Smooth muscle cell (in vitro differentiated cells): Measurements from ENCODE around the gene CLDN1. TPM values are rescaled to one million over a fixed set of nuclear protein-coding genes. Genes with fewer than 3 reads are reported as not detected.

Source experiments
- DNase-seq: peaks from one replicate; lab custom pipeline; 2025; ENCODE audit not compliant: unreplicated experiment; lab: John Stamatoyannopoulos, UW
- H2AFZ ChIP-seq: fragments of 200-600 bp; sonication (generic); 2 replicates; pipeline ENCODE4 v1.6.0; 2016; ENCODE audit warnings: antibody characterized with exemption, low read depth, mild to moderate bottlenecking
- H3F3A ChIP-seq: fragments of 200-600 bp; sonication (generic); 2 replicates; pipeline ENCODE4 v1.6.0; 2017; ENCODE audit warnings: antibody characterized with exemption, low read depth
- H3K27ac ChIP-seq: fragments of 200-600 bp; sonication (generic); 2 replicates; pipeline ENCODE4 v1.5.1; 2016; ENCODE audit warnings: low read depth, mild to moderate bottlenecking
- H3K27me3 ChIP-seq: fragments of 200-600 bp; sonication (generic); 2 replicates; pipeline ENCODE4 v1.6.1; 2016; ENCODE audit warnings: low read depth, mild to moderate bottlenecking
- H3K36me3 ChIP-seq: fragments of 200-600 bp; sonication (generic); 2 replicates; pipeline ENCODE4 v1.5.1; 2016; ENCODE audit warnings: low read depth
- H3K4me1 ChIP-seq: fragments of 200-600 bp; sonication (generic); 2 replicates; pipeline ENCODE4 v1.5.1; 2016; ENCODE audit warnings: low read depth
- H3K4me2 ChIP-seq: fragments of 200-600 bp; sonication (generic); 2 replicates; pipeline ENCODE4 v1.6.0; 2016; ENCODE audit warnings: mild to moderate bottlenecking
- H3K4me3 ChIP-seq: fragments of 200-600 bp; sonication (generic); 2 replicates; pipeline ENCODE4 v1.5.1; 2016; ENCODE audit warnings: mild to moderate bottlenecking
- H3K79me2 ChIP-seq: fragments of 200-600 bp; sonication (generic); 2 replicates; pipeline ENCODE4 v1.6.0; 2016; ENCODE audit warnings: low read depth, mild to moderate bottlenecking
- H3K9ac ChIP-seq: fragments of 200-600 bp; sonication (generic); 2 replicates; pipeline ENCODE4 v1.6.0; 2016; ENCODE audit warnings: low read depth
- H3K9me3 ChIP-seq: fragments of 200-600 bp; sonication (generic); replicated peaks from 2 replicates; pipeline ENCODE4 v1.5.1; 2016; ENCODE audit warnings: low read depth
- H4K20me1 ChIP-seq: fragments of 200-600 bp; sonication (generic); 2 replicates; pipeline ENCODE4 v1.6.0; 2016; ENCODE audit warnings: low read depth
- WGBS: methylation state at CpG from one replicate; pipeline ENCODE4 v1.1.7; 2016; ENCODE audit warnings: low lambda C conversion rate; 5-methylcytosine and 5-hydroxymethylcytosine counted together
- polyA plus RNA-seq: library from polyadenylated mRNA; unstranded; fragments of >200 nt; fragmentation: Nextera tagmentation; extraction: Ambion mirVana; gene quantifications from 2 replicates; pipeline ENCODE4 v1.2.1, GENCODE V29; 2016
- total RNA-seq: library from RNA; depleted of rRNA; stranded (reverse); fragments of >200 nt; gene quantifications from 2 replicates; pipeline ENCODE4 v1.2.3, GENCODE V29; 2014
- TF ChIP-seq, protein P1 (sequence below): fragments of 200-600 bp; sonication (generic); IDR thresholded peaks from 2 replicates; pipeline ENCODE4 v1.5.1; 2017; ENCODE audit warnings: borderline replicate concordance, mild to moderate bottlenecking, antibody characterized with exemption; ENCODE audit not compliant: insufficient read depth, poor library complexity, severe bottlenecking

Gene CLDN1
- total and polyA plus RNA-seq, 2 experiments from 2014 or later = 3.8 to 30.5 TPM

DNA sequence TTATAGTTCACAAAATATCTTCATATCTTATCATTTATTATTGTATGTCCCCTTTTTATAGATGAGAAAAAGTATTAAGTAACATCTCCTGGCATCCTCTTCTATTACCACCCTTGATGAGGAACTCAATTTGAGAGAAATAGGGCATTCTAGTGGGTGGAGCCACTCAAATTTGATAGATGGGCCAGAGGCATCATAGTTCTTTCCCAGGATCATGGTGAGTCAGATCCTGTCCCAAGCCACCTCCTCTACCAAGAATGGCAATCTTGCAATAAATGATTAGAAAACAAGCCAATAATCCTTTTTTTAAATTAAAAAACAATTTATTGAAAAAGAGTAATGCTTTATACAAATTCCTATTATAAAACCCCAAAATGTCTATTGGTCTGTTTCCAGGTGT is 16.8 kb downstream of the CLDN1 start:
- TF ChIP-seq, protein P1, sequence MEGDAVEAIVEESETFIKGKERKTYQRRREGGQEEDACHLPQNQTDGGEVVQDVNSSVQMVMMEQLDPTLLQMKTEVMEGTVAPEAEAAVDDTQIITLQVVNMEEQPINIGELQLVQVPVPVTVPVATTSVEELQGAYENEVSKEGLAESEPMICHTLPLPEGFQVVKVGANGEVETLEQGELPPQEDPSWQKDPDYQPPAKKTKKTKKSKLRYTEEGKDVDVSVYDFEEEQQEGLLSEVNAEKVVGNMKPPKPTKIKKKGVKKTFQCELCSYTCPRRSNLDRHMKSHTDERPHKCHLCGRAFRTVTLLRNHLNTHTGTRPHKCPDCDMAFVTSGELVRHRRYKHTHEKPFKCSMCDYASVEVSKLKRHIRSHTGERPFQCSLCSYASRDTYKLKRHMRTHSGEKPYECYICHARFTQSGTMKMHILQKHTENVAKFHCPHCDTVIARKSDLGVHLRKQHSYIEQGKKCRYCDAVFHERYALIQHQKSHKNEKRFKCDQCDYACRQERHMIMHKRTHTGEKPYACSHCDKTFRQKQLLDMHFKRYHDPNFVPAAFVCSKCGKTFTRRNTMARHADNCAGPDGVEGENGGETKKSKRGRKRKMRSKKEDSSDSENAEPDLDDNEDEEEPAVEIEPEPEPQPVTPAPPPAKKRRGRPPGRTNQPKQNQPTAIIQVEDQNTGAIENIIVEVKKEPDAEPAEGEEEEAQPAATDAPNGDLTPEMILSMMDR = no peak
- Histone ChIP-seq H3K9me3 (no peaks in the 10 kb centered on the region), H3K79me2 (no peaks in the 10 kb centered on the region), H3K4me2 (no peak overlapping the region), H3K27ac (peak overlapping the region; percentile 83), H4K20me1 (no peaks in the 10 kb centered on the region), H2AFZ (no peak overlapping the region), H3K36me3 (no peaks in the 10 kb centered on the region), H3K27me3 (no peaks in the 10 kb centered on the region), H3F3A (no peaks in the 10 kb centered on the region), H3K4me3 (no peak overlapping the region), H3K4me1 (peaks cover 3% of the 10 kb centered on the region), H3K9ac (no peak overlapping the region)
- no peak for DNase-seq

DNA sequence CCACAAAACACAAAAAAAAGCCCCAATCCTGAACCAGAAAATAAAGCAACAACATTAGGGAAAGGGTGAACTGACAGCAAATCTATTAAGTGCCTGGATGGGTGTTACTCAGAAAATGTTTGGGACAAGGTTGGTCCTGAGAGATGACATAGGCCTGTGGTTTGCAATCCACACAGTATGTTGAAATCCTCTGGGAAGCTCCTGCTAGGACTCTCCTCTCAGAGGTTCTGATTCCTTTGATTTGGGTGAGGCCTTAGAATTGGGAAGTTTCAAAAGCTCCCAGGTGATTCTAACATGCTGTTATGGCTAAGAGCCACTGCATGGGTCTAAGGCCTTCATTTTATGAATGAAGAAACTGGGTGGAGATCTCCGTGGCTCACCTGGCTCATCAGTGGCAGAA is 18.4 kb downstream of the CLDN1 start:
- WGBS = 75% methylated on average over 1 of the region's 1 CpG
- no peaks in the 10 kb centered on the region for H3K79me2 ChIP-seq
- no peak overlapping the region for H2AFZ ChIP-seq
- H3K9me3 ChIP-seq = no peaks in the 10 kb centered on the region
- H3K27me3 ChIP-seq = no peaks in the 10 kb centered on the region
- no peaks in the 10 kb centered on the region for H3F3A ChIP-seq
- no peak overlapping the region for H3K4me3 ChIP-seq
- no peak for DNase-seq
- no peaks in the 10 kb centered on the region for H3K36me3 ChIP-seq
- peak overlapping the region; percentile 67 for H3K27ac ChIP-seq
- H3K4me1 ChIP-seq = peaks cover 3% of the 10 kb centered on the region
- TF ChIP-seq, protein P1 = no peak
- peak overlapping the region; percentile 10 for H3K9ac ChIP-seq
- no peaks in the 10 kb centered on the region for H4K20me1 ChIP-seq
- no peak overlapping the region for H3K4me2 ChIP-seq

DNA sequence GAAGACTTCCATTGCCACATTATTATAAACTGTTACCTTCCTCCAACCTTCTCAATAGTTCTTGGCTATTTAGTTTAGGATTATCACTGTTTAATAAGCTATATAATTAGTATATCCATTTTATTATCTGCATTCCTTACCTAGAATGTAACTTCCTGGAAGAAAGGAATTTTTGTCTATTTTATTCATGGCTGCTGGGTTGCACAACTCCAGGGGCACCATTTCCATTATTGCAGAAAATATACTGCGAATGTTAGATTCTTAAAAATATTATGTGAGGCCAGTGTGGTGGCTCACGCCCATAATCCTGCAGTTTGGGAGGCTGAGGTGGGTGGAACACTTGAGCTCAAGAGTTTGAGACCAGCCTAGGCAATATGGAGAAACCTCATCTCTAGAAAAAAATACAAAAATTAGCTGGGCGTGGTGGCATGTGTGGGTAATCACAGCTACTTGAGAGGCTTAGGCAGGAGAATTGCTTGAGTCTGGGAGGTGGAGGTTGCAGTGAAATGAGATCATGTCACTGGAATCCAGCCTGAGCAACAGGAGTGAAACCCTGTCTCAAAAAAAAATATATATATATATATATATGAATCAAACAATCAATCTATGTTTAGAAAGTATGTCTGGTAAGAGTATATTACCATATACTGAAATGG is 19.9 kb downstream of the CLDN1 start:
- no peak overlapping the region for H3K4me3 ChIP-seq
- peak overlapping the region; percentile 67 for H3K27ac ChIP-seq
- peaks cover 3% of the 10 kb centered on the region for H3K4me1 ChIP-seq
- DNase-seq = no peak
- no peaks in the 10 kb centered on the region for H3K9me3 ChIP-seq
- 85% methylated on average over 3 of the region's 3 CpGs for WGBS
- no peaks in the 10 kb centered on the region for H3K79me2 ChIP-seq
- TF ChIP-seq, protein P1 = no peak
- no peaks in the 10 kb centered on the region for H4K20me1 ChIP-seq
- no peaks in the 10 kb centered on the region for H3F3A ChIP-seq
- no peaks in the 10 kb centered on the region for H3K36me3 ChIP-seq
- no peak overlapping the region for H2AFZ ChIP-seq
- peak overlapping the region; percentile 1 for H3K4me2 ChIP-seq
- H3K9ac ChIP-seq = peak overlapping the region; percentile 15
- H3K27me3 ChIP-seq = no peaks in the 10 kb centered on the region

DNA sequence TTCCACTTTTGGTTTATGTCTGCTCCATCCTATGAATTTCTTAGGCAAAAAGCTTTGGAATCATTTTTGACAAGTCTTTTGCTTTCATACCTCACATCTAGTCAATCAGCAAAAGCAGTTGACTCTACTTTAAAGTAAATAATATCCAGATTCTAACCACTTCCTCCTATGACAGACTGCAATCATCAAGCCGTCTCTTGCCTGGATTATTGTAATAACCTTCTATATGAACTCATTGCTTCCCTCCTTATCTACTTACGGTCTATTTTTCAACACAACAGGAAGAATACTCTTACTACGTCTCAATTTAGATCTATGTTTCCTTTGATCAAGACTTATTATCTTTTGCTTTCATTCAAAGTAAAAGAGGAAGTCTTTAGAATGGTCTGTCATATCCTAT is 20.7 kb downstream of the CLDN1 start:
- H3K79me2 ChIP-seq = no peaks in the 10 kb centered on the region
- H3F3A ChIP-seq = no peaks in the 10 kb centered on the region
- H3K27me3 ChIP-seq = no peaks in the 10 kb centered on the region
- H3K4me2 ChIP-seq = peak overlapping the region; percentile 1
- WGBS = 46% methylated on average over 3 of the region's 3 CpGs
- TF ChIP-seq, protein P1 = no peak
- no peak overlapping the region for H3K4me3 ChIP-seq
- no peaks in the 10 kb centered on the region for H3K9me3 ChIP-seq
- no peaks in the 10 kb centered on the region for H3K36me3 ChIP-seq
- peak overlapping the region; percentile 1 for H2AFZ ChIP-seq
- peak overlapping the region; percentile 15 for H3K9ac ChIP-seq
- H3K27ac ChIP-seq = peak overlapping the region; percentile 67
- peaks cover 3% of the 10 kb centered on the region for H3K4me1 ChIP-seq
- H4K20me1 ChIP-seq = no peaks in the 10 kb centered on the region
- DNase-seq = no peak
